BJ (cell line): ENCODE data around the gene RRAGA. TPM values are rescaled to one million over a fixed set of nuclear protein-coding genes. Genes with fewer than 3 reads are reported as not detected.
"Not testable (repeated sequence)": the region's sequence is repeated elsewhere in the genome, so short reads cannot be mapped to it uniquely, and the experiment has no call there.

Experiments
- CTCF ChIA-PET: fragments of 350-600 bp; formaldehyde crosslinking; extraction: SDS; loops from one replicate; lab custom pipeline; 2021; ENCODE audit warnings: antibody characterized with exemption, inconsistent platforms; lab: Yijun Ruan, JAX
- POLR2A ChIA-PET: fragments of 300-600 bp; sonication (Branson Sonifier 250); formaldehyde crosslinking; extraction: SDS; loops from one replicate; lab custom pipeline; 2021; ENCODE audit warnings: antibody characterized with exemption; lab: Charles Lee
- DNase-seq: peaks from one replicate; pipeline ENCODE4 v3.0.0-alpha.2; 2011; ENCODE audit warnings: low read depth
- H3K27me3 ChIP-seq: 2 replicates; pipeline ENCODE4 v1.6.0; 2011; ENCODE audit warnings: low read length; ENCODE audit not compliant: control insufficient read depth, insufficient read depth
- H3K36me3 ChIP-seq: 2 replicates; pipeline ENCODE4 v1.5.1; 2011; ENCODE audit warnings: low read length; ENCODE audit not compliant: control insufficient read depth, insufficient read depth
- H3K4me3 ChIP-seq: 2 replicates; pipeline ENCODE4 v1.5.1; 2011; ENCODE audit warnings: low read depth, mild to moderate bottlenecking, control low read depth, low read length
- polyA plus RNA-seq: library from polyadenylated mRNA; depleted of rRNA; stranded (reverse); fragments of >200 nt; gene quantifications from 2 replicates; pipeline ENCODE4 v1.2.3, GENCODE V29; 2011
- TF ChIP-seq, protein P1 (sequence below): IDR thresholded peaks from 2 replicates; pipeline ENCODE4 v1.5.1; 2011; ENCODE audit warnings: low read depth, mild to moderate bottlenecking, control low read depth, inconsistent platforms, low read length, moderate library complexity; ENCODE audit not compliant: insufficient read depth

RRAGA gene
- polyA plus RNA-seq, 1 experiment, result 161 TPM

- no peak overlapping the region for H3K4me3 ChIP-seq
- TF ChIP-seq, protein P1, sequence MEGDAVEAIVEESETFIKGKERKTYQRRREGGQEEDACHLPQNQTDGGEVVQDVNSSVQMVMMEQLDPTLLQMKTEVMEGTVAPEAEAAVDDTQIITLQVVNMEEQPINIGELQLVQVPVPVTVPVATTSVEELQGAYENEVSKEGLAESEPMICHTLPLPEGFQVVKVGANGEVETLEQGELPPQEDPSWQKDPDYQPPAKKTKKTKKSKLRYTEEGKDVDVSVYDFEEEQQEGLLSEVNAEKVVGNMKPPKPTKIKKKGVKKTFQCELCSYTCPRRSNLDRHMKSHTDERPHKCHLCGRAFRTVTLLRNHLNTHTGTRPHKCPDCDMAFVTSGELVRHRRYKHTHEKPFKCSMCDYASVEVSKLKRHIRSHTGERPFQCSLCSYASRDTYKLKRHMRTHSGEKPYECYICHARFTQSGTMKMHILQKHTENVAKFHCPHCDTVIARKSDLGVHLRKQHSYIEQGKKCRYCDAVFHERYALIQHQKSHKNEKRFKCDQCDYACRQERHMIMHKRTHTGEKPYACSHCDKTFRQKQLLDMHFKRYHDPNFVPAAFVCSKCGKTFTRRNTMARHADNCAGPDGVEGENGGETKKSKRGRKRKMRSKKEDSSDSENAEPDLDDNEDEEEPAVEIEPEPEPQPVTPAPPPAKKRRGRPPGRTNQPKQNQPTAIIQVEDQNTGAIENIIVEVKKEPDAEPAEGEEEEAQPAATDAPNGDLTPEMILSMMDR, result no peak
- ChIA-PET CTCF (interaction anchor here (0.8 to 2.3 kb wide), 5 partner anchors 11 to 806 kb away, joined by 3 to 13 read pairs (median 4); no protein-coding TSS in a partner anchor), POLR2A (no interaction called here)
- no peaks in the 10 kb centered on the region for H3K27me3 ChIP-seq
- no peaks in the 10 kb centered on the region for H3K36me3 ChIP-seq
- DNase-seq, result no peak
These were observed 28.3 kb upstream of the RRAGA start for GRCh38 chr9:19020886-19021455.

DNA sequence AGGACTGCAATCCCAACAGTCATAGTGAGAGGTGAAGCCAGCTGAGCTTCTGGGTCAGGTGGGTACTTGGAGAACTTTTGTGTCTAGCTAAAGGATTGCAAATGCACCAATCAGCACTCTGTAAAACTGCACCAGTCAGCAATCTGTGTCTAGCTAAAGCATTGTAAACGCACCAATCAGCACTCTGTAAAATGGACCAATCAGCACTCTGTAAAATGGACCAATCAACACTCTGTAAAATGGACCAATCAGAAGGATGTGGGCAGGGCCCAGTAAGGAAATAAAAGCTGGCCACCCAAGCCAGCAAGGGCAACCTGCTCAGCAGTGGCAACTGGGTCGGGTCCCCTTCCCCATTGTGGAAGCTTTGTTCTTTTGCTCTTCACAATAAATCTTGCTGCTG, 27.6 kb upstream of the RRAGA start:
- POLR2A ChIA-PET, H3K27me3 ChIP-seq, H3K36me3 ChIP-seq, DNase-seq, H3K4me3 ChIP-seq: not testable (repeated sequence)
- CTCF ChIA-PET, result interaction anchor here (2.3 kb wide), 1 partner anchor 767 kb away, joined by 13 read pairs; no protein-coding TSS in a partner anchor

GRCh38 chr9:19022206-19022605, 27.0 kb upstream of the RRAGA start:
- ChIA-PET POLR2A (no interaction called here), CTCF (interaction anchor here (2.3 kb wide), 1 partner anchor 767 kb away, joined by 13 read pairs; no protein-coding TSS in a partner anchor)
- H3K4me3 ChIP-seq, result no peak overlapping the region
- H3K27me3 ChIP-seq, result no peaks in the 10 kb centered on the region
- no peaks in the 10 kb centered on the region for H3K36me3 ChIP-seq
- TF ChIP-seq, protein P1, result no peak
- DNase-seq, result no peak

- Histone ChIP-seq H3K4me3 (no peak overlapping the region), H3K36me3 (no peaks in the 10 kb centered on the region), H3K27me3 (no peaks in the 10 kb centered on the region)
- CTCF ChIA-PET, result interaction anchor here (2.3 kb wide), 1 partner anchor 768 kb away, joined by 13 read pairs; no protein-coding TSS in a partner anchor
- DNase-seq, result no peak
- TF ChIP-seq, protein P1, result no peak
- POLR2A ChIA-PET, result no interaction called here
These were observed 26.1 kb upstream of the RRAGA start for GRCh38 chr9:19023078-19023477.

GRCh38 chr9:19026375-19026774, 22.9 kb upstream of the RRAGA start:
- Histone ChIP-seq H3K4me3 (no peak overlapping the region), H3K27me3 (no peaks in the 10 kb centered on the region), H3K36me3 (no peaks in the 10 kb centered on the region)
- no peak for DNase-seq
- CTCF ChIA-PET, result interaction anchor here (0.7 to 3.9 kb wide), 7 partner anchors 13 to 1215 kb away, joined by 3 to 30 read pairs (median 4); no protein-coding TSS in a partner anchor
- POLR2A ChIA-PET, result interaction anchor here (0.5 kb wide), 1 partner anchor 57 kb away, joined by 3 read pairs; no protein-coding TSS in a partner anchor
- TF ChIP-seq, protein P1, result no peak
